ENCODE measurements around the gene ZC3H18.

ZC3H18 gene

GRCh38 chr16:88651989-88652761 is 82.0 kb downstream of the ZC3H18 start:
- peaks cover 26% of the 10 kb centered on the region for H3K36me3 Mint-ChIP-seq
- peaks cover 28% of the 10 kb centered on the region for H3K4me1 Mint-ChIP-seq
- peak overlapping the region; percentile 49 for H3K4me3 Mint-ChIP-seq
- H3K9me3 Mint-ChIP-seq: no peaks in the 10 kb centered on the region
- CTCF ChIA-PET: interaction anchor here (0.6 kb wide), 1 partner anchor 10 kb away, joined by 3 read pairs; the partner anchor contains the start of gene MVD
- no peak for DNase-seq
- no peaks in the 10 kb centered on the region for H3K27me3 Mint-ChIP-seq
- H3K27ac Mint-ChIP-seq: peak overlapping the region; percentile 93

DNA sequence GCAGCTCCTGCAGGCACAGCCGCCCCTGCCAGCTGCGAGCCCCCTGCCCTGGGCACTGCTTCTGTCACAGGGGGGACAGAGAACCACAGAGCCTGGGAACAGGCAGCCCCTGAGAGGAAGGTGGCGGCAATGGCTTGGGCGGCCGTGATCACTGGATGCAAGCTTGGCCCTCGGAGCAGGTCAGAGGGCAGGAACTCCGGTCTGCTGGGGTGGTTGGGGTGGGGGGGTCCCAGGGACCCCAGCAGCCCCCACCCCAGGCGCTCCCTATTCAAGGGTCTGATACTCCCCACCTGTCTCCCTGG is 82.5 kb downstream of the ZC3H18 start:
- CTCF ChIA-PET: no interaction called here
- no peak overlapping the region for H3K4me3 Mint-ChIP-seq
- H3K4me1 Mint-ChIP-seq: peaks cover 28% of the 10 kb centered on the region
- H3K27ac Mint-ChIP-seq: peak overlapping the region; percentile 93
- DNase-seq: no peak
- H3K36me3 Mint-ChIP-seq: peaks cover 26% of the 10 kb centered on the region
- no peaks in the 10 kb centered on the region for H3K27me3 Mint-ChIP-seq
- H3K9me3 Mint-ChIP-seq: no peaks in the 10 kb centered on the region

GRCh38 chr16:88653101-88653500 is 82.9 kb downstream of the ZC3H18 start:
- CTCF ChIA-PET: no interaction called here
- H3K4me3 Mint-ChIP-seq: no peak overlapping the region
- H3K9me3 Mint-ChIP-seq: no peaks in the 10 kb centered on the region
- DNase-seq: no peak
- peaks cover 26% of the 10 kb centered on the region for H3K36me3 Mint-ChIP-seq
- H3K27ac Mint-ChIP-seq: peak overlapping the region; percentile 74
- H3K4me1 Mint-ChIP-seq: peaks cover 28% of the 10 kb centered on the region
- no peaks in the 10 kb centered on the region for H3K27me3 Mint-ChIP-seq

GRCh38 chr16:88653596-88654362 is 83.6 kb downstream of the ZC3H18 start:
- Mint-ChIP-seq H3K27me3 (no peaks in the 10 kb centered on the region), H3K4me1 (peaks cover 25% of the 10 kb centered on the region), H3K36me3 (peaks cover 26% of the 10 kb centered on the region), H3K9me3 (no peaks in the 10 kb centered on the region), H3K27ac (peak overlapping the region; percentile 74), H3K4me3 (no peak overlapping the region)
- CTCF ChIA-PET: no interaction called here
- no peak for DNase-seq

DNA sequence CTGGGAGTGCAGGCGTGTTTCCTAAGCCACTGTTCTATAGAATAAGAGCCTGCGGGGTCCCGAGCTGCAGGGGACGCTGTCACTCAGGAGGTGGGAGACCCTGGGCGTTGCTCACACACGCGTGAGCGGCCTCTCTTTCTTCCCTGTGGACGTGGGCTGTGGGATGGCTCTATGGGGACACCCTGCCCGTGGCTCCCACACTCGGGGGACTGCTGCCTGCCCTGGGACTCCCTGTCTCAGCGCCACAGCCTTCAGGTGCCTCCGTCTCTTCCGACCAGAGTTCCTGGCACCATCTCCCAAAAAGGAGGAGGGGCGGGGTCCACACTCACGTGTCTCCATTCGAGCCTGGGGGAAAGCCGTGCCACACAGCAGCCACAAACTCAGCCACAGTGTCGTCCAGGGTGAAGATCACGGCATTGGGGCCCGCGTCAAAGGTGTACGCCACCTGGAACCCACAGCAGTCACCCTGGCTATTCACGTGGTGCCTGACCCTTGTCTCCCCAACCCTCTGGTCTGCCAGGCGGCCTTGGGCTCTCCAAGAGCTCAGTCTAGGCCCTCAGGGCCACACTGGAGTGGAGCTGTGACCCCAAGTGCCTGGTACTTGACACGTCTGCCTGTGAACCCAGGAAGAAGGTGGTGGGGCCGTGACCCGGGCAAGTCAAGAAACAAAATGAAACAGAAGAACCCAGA is 84.3 kb downstream of the ZC3H18 start:
- no peak for DNase-seq
- H3K27me3 Mint-ChIP-seq: no peaks in the 10 kb centered on the region
- peaks cover 22% of the 10 kb centered on the region for H3K4me1 Mint-ChIP-seq
- CTCF ChIA-PET: no interaction called here
- H3K36me3 Mint-ChIP-seq: peaks cover 20% of the 10 kb centered on the region
- peak overlapping the region; percentile 37 for H3K27ac Mint-ChIP-seq
- H3K9me3 Mint-ChIP-seq: no peaks in the 10 kb centered on the region
- H3K4me3 Mint-ChIP-seq: no peak overlapping the region

DNA sequence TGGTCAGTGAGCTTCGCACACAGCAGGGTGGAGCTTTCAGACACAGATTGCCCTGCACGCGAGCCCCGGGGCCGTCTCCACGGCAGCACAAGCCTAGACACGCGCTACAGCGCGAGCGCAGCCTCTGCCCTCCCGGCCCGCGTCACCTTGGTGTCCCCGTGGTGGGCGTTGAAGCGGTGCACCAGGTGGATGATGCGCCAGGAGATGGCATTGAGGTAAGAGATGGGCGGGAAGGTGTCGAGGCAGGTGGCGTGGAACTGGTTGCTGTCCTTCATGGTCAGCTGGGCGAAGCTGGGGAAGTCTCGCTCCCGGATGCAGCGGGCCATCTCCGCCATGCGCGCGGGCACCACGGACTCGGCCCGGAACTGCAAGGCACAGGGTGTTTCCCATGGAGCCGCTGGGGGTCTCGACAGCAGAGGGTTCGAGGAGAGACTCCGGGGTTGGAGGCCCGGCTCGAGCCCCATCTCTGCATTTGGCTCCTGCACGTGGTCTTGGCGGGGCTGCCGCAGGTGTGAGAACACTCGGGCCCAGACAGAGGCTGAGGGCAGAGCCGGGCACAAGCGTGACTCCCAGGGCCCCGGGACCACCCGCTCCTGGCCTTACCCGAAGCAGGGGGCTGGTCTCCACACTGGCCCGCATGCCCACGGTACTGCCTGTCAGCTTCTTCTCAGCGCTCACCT is 85.0 kb downstream of the ZC3H18 start:
- Mint-ChIP-seq H3K4me1 (peaks cover 21% of the 10 kb centered on the region), H3K27ac (no peak overlapping the region), H3K36me3 (peaks cover 20% of the 10 kb centered on the region), H3K27me3 (no peaks in the 10 kb centered on the region), H3K4me3 (no peak overlapping the region), H3K9me3 (no peaks in the 10 kb centered on the region)
- CTCF ChIA-PET: no interaction called here
- no peak for DNase-seq

DNA sequence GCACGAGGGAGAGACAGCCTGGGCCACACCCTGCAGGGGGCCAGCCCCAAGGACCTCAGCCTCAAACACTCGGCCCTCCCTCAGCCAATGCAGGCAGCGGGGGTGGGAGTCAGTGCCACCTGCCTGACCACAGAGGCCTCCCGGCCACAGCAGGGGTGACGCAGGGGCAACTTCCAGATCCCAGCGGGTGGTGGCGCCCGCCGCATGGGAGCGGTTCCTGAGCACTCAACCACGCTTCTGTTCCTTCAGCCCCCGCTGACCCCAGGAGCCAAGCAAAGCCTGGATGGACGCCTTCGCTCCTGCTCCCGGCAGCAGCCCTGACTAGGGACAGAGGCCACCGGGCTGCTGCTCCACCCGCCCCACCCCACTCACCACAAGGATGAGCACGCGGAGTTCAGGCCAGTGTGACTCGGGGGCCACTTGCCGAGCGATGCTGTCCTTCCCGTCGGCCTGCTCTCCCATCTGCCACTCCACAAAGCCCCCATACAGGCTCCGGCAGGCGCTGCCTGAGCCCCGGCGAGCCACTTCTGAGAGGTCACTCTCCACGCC is 85.6 kb downstream of the ZC3H18 start:
- H3K27me3 Mint-ChIP-seq: no peaks in the 10 kb centered on the region
- CTCF ChIA-PET: no interaction called here
- H3K4me1 Mint-ChIP-seq: peaks cover 21% of the 10 kb centered on the region
- H3K9me3 Mint-ChIP-seq: no peaks in the 10 kb centered on the region
- H3K36me3 Mint-ChIP-seq: peaks cover 19% of the 10 kb centered on the region
- no peak overlapping the region for H3K27ac Mint-ChIP-seq
- DNase-seq: no peak
- H3K4me3 Mint-ChIP-seq: no peak overlapping the region

- Mint-ChIP-seq H3K4me3 (no peak overlapping the region), H3K36me3 (peaks cover 18% of the 10 kb centered on the region), H3K4me1 (peaks cover 22% of the 10 kb centered on the region), H3K27ac (no peak overlapping the region), H3K9me3 (no peaks in the 10 kb centered on the region), H3K27me3 (no peaks in the 10 kb centered on the region)
- CTCF ChIA-PET: no interaction called here
- DNase-seq: no peak
Observed at GRCh38 chr16:88656291-88656980, 86.2 kb downstream of the ZC3H18 start.

DNA sequence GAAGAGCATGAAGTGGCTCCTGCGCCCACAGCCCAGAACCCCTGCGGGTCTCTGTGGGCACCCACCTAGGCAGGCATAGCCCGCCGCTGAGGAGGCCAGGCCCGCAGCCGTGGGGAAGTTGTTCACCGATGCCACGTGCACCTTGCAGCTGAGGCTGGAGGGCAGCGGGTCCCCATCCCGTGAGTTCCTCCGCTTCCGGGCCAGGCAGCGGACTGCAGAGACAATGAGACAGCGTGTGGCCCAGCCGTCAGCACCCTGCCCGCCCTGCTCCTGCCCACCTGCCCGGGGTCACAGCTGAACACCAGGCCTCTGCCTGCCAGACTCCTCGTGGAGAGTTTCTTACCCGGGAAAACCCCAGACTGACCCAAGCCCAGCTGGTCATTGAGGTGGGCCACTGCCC is 87.2 kb downstream of the ZC3H18 start:
- CTCF ChIA-PET: no interaction called here
- H3K4me1 Mint-ChIP-seq: peaks cover 20% of the 10 kb centered on the region

DNA sequence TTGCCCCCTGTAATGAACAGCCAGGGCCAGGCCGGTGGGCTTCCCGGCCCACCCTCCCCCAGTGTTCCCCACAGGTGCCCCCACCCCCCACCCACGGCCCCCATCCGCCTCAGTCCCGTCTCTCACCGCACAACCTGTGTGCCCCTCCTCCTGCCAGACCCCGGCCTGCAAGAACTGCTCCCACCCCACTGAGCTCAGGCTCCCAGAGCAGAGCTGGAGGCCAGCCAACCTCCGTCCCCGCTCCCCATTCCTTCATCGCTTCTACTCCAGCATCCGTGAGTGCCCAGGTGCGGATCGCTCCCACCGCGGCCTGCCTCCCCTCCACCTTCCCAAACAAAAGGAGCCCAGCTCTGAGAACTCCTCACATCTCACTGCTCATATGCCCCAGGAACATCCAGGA is 88.5 kb downstream of the ZC3H18 start:
- no peak for DNase-seq
- Mint-ChIP-seq H3K9me3 (no peaks in the 10 kb centered on the region), H3K27ac (no peak overlapping the region), H3K36me3 (peaks cover 17% of the 10 kb centered on the region), H3K4me3 (no peak overlapping the region), H3K27me3 (peaks cover 4% of the 10 kb centered on the region), H3K4me1 (peaks cover 19% of the 10 kb centered on the region)
- CTCF ChIA-PET: no interaction called here

More for the DNA sequence above, 87.2 kb downstream of the ZC3H18 start:
- Mint-ChIP-seq H3K9me3 (no peaks in the 10 kb centered on the region), H3K4me3 (no peak overlapping the region), H3K27ac (no peak overlapping the region), H3K27me3 (no peaks in the 10 kb centered on the region), H3K36me3 (peaks cover 20% of the 10 kb centered on the region)
- DNase-seq: no peak

- Mint-ChIP-seq H3K4me3 (no peak overlapping the region), H3K4me1 (peaks cover 22% of the 10 kb centered on the region), H3K36me3 (peaks cover 17% of the 10 kb centered on the region), H3K9me3 (no peaks in the 10 kb centered on the region), H3K27me3 (peaks cover 4% of the 10 kb centered on the region), H3K27ac (no peak overlapping the region)
- DNase-seq: no peak
- CTCF ChIA-PET: no interaction called here
Observed at GRCh38 chr16:88659160-88659559, 89.0 kb downstream of the ZC3H18 start.

GRCh38 chr16:88661468-88661867 is 91.3 kb downstream of the ZC3H18 start:
- DNase-seq: no peak
- Mint-ChIP-seq H3K27me3 (peaks cover 4% of the 10 kb centered on the region), H3K4me1 (peaks cover 30% of the 10 kb centered on the region), H3K9me3 (no peaks in the 10 kb centered on the region), H3K36me3 (peaks cover 9% of the 10 kb centered on the region), H3K4me3 (peak overlapping the region; percentile 8), H3K27ac (peak overlapping the region; percentile 24)
- CTCF ChIA-PET: interaction anchor here (1.6 kb wide), 1 partner anchor 9 kb away, joined by 3 read pairs; no protein-coding TSS in a partner anchor

- H3K27ac Mint-ChIP-seq: peak overlapping the region; percentile 91
- H3K4me3 Mint-ChIP-seq: peak overlapping the region; percentile 89
- peaks cover 30% of the 10 kb centered on the region for H3K4me1 Mint-ChIP-seq
- peak; percentile 52 for DNase-seq
- peaks cover 4% of the 10 kb centered on the region for H3K27me3 Mint-ChIP-seq
- H3K36me3 Mint-ChIP-seq: peaks cover 8% of the 10 kb centered on the region
- CTCF ChIA-PET: interaction anchor here (1.0 to 1.6 kb wide), 2 partner anchors 10 to 43 kb away, joined by 3 to 4 read pairs; no protein-coding TSS in a partner anchor
- no peaks in the 10 kb centered on the region for H3K9me3 Mint-ChIP-seq
Observed at GRCh38 chr16:88662222-88662842, 92.1 kb downstream of the ZC3H18 start.

Data from activated naive CD4-positive, alpha-beta T cell treated with anti-CD3 and anti-CD28 coated beads, Interleukin-2, amount 10 ng/mL, durations not matched to agents 7 days and 5 days (primary cell).